Measurements from ENCODE around the gene USH2A.

- TF ChIP-seq, protein P1, sequence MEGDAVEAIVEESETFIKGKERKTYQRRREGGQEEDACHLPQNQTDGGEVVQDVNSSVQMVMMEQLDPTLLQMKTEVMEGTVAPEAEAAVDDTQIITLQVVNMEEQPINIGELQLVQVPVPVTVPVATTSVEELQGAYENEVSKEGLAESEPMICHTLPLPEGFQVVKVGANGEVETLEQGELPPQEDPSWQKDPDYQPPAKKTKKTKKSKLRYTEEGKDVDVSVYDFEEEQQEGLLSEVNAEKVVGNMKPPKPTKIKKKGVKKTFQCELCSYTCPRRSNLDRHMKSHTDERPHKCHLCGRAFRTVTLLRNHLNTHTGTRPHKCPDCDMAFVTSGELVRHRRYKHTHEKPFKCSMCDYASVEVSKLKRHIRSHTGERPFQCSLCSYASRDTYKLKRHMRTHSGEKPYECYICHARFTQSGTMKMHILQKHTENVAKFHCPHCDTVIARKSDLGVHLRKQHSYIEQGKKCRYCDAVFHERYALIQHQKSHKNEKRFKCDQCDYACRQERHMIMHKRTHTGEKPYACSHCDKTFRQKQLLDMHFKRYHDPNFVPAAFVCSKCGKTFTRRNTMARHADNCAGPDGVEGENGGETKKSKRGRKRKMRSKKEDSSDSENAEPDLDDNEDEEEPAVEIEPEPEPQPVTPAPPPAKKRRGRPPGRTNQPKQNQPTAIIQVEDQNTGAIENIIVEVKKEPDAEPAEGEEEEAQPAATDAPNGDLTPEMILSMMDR (conservative IDR thresholded peaks at IDR 0.05; ENCODE audit: low read length): no peak
- TF ChIP-seq EZH2phosphoT487 (IDR thresholded peaks at IDR 0.05; ENCODE audit: borderline replicate concordance): no peak
These were observed 746.1 kb downstream of the USH2A start for GRCh38 chr1:215677112-215677511.
